GM12878 (cell line): ENCODE data around the gene TTC23L. TPM values are rescaled to one million over a fixed set of nuclear protein-coding genes. Genes with fewer than 3 reads are reported as not detected.
A peak's percentile ranks its signal among the peaks of the same experiment; 100 is the strongest.

ENCODE experiments used
- CHD4 ChIP-seq: fragments of 200-600 bp; sonication (generic); IDR thresholded peaks from 2 replicates; pipeline ENCODE4 v1.6.1; 2016; ENCODE audit warnings: mild to moderate bottlenecking
- CREB1 ChIP-seq: IDR thresholded peaks from 2 replicates; pipeline ENCODE4 v1.6.1; 2012; ENCODE audit warnings: low read depth, mild to moderate bottlenecking, inconsistent platforms
- EGR1 ChIP-seq, 2 experiments: IDR thresholded peaks; 1 replicate in 1 of 2; 2 replicates in 1 of 2; pipeline ENCODE4 v1.6.1; 2011 to 2012; ENCODE audit warnings: low read depth in 2 of 2, low read length in 2 of 2, borderline replicate concordance in 1 of 2, mild to moderate bottlenecking in 1 of 2, moderate library complexity in 1 of 2
- ESRRA ChIP-seq: IDR thresholded peaks from 2 replicates; pipeline ENCODE4 v1.6.1; 2012; ENCODE audit warnings: mild to moderate bottlenecking, low read length, improper control_type of control experiment
- HSF1 ChIP-seq: fragments of 150-350 bp; IDR thresholded peaks from 2 replicates; pipeline ENCODE4 v1.6.1; 2014; ENCODE audit warnings: mild to moderate bottlenecking, low read depth, low read length
- IRF4 ChIP-seq: IDR thresholded peaks from 2 replicates; pipeline ENCODE4 v1.6.1; 2011; ENCODE audit warnings: low read depth, low read length
- KDM1A ChIP-seq: fragments of 200-600 bp; sonication (generic); IDR thresholded peaks from 2 replicates; pipeline ENCODE4 v1.6.1; 2016; ENCODE audit warnings: borderline replicate concordance
- PAX8 ChIP-seq: fragments of 450-650 bp; IDR thresholded peaks from 2 replicates; pipeline ENCODE4 v1.6.1; 2017; ENCODE audit warnings: mild to moderate bottlenecking, moderate library complexity
- RELB ChIP-seq: fragments of 450-650 bp; IDR thresholded peaks from 2 replicates; pipeline ENCODE4 v1.6.1; 2017; ENCODE audit warnings: low read depth, mild to moderate bottlenecking, moderate library complexity
- SMARCA5 ChIP-seq: fragments of 450-650 bp; IDR thresholded peaks from 2 replicates; pipeline ENCODE4 v1.6.1; 2017; ENCODE audit warnings: mild to moderate bottlenecking
- SMC3 ChIP-seq: IDR thresholded peaks from 2 replicates; pipeline ENCODE4 v1.6.1; 2011; ENCODE audit warnings: low read length, improper control_type of control experiment, borderline replicate concordance
- SPI1 ChIP-seq: IDR thresholded peaks from 2 replicates; pipeline ENCODE4 v1.6.1; 2011; ENCODE audit warnings: low read depth, mild to moderate bottlenecking, low read length, moderate library complexity, borderline replicate concordance; ENCODE audit not compliant: insufficient read depth
- SREBF2 ChIP-seq: IDR thresholded peaks from 2 replicates; pipeline ENCODE4 v1.6.1; 2012; ENCODE audit warnings: mild to moderate bottlenecking, low read length
- SUZ12 ChIP-seq: fragments of 200-600 bp; sonication (generic); IDR thresholded peaks from one replicate; pipeline ENCODE4 v1.6.1; 2018; ENCODE audit warnings: antibody characterized with exemption, mild to moderate bottlenecking; ENCODE audit not compliant: unreplicated experiment
- WRNIP1 ChIP-seq: IDR thresholded peaks from 2 replicates; pipeline ENCODE4 v1.6.1; 2011; ENCODE audit warnings: low read depth, low read length, improper control_type of control experiment, borderline replicate concordance
- ZNF207 ChIP-seq: fragments of 450-650 bp; IDR thresholded peaks from 2 replicates; pipeline ENCODE4 v1.6.1; 2014; ENCODE audit warnings: antibody characterized with exemption, mild to moderate bottlenecking, borderline replicate concordance
- ZNF592 ChIP-seq: fragments of 450-650 bp; IDR thresholded peaks from 2 replicates; pipeline ENCODE4 v1.6.1; 2017; ENCODE audit warnings: mild to moderate bottlenecking, moderate library complexity
- polyA plus RNA-seq, 11 experiments: library from polyadenylated mRNA; depleted of rRNA in 4 of 11; unstranded in 6 of 11; stranded (reverse) in 5 of 11; fragments of >200 nt; fragmentation: Nextera tagmentation in 4 of 11; fragmentation: Illumina TruSeq in 1 of 11; extraction: Ambion mirVana in 4 of 11; extraction: Trizol in 1 of 11; gene quantifications; 1 replicate in 1 of 11; 2 replicates in 10 of 11; pipeline versions ENCODE4 v1.2.1 to v1.2.3, GENCODE V29; 2011 to 2016; ENCODE audit warnings: inconsistent platforms in 2 of 11, missing spikeins in 2 of 11, low read depth in 1 of 11
- total RNA-seq, 4 experiments: library from RNA; depleted of rRNA in 3 of 4; stranded (reverse); fragments of >200 nt in 3 of 4; fragmentation: Illumina TruSeq in 1 of 4; extraction: Trizol in 1 of 4; gene quantifications; 2 replicates each; pipeline versions ENCODE4 v1.2.1 to v1.2.3, GENCODE V29; 2013 to 2021
- TF ChIP-seq, protein P1 (sequence below): IDR thresholded peaks from 2 replicates; pipeline ENCODE4 v1.6.1; 2012; ENCODE audit warnings: mild to moderate bottlenecking, low read depth, low read length

The TTC23L gene
- total and polyA plus RNA-seq, 10 of the 15 experiments (the other 5 are each of a cell fraction or from before 2014, with no cell fraction given), result 0.09 to 0.34 TPM; not detected in 8

DNA sequence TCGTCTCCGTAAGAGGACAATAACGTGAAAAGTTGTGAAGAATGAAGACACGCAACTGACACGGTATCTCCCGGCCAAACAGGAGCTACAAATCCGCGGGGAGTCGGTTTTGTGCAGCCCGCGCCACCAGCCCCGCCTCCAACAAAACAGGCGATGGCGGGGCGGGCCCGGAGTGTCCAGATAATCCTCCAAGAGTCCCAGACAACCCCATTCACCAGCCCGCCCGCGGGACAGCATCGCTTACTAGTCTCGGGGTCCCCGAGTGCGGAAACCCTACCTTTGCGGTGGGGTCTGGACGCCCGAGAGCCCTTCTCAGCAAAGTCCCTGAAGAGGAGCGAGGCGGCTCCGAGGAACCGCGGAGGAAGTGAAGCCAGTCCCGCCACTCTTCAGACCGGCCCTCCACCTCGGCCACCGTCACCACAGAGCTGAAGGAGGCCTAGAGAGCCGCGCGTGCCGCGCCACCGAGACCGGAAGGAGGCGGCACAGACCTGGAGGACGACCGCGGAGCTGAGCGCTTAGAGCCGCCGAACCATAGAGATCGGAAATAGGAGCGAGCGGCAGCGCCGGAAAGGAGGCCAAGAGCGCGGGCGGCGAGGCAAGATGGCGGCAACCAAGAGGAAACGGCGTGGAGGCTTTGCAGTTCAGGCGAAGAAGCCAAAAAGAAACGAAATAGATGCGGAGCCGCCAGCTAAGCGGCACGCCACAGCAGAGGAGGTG, 76.3 kb downstream of the TTC23L start, which contains the start of the genes BRIX1 and RAD1 (continued):
- no peak for TF ChIP-seq ZNF592
- TF ChIP-seq ESRRA, result peak; percentile 76
- TF ChIP-seq HSF1, result no peak; the same call in 1 of the 2 replicates
- TF ChIP-seq, protein P1, sequence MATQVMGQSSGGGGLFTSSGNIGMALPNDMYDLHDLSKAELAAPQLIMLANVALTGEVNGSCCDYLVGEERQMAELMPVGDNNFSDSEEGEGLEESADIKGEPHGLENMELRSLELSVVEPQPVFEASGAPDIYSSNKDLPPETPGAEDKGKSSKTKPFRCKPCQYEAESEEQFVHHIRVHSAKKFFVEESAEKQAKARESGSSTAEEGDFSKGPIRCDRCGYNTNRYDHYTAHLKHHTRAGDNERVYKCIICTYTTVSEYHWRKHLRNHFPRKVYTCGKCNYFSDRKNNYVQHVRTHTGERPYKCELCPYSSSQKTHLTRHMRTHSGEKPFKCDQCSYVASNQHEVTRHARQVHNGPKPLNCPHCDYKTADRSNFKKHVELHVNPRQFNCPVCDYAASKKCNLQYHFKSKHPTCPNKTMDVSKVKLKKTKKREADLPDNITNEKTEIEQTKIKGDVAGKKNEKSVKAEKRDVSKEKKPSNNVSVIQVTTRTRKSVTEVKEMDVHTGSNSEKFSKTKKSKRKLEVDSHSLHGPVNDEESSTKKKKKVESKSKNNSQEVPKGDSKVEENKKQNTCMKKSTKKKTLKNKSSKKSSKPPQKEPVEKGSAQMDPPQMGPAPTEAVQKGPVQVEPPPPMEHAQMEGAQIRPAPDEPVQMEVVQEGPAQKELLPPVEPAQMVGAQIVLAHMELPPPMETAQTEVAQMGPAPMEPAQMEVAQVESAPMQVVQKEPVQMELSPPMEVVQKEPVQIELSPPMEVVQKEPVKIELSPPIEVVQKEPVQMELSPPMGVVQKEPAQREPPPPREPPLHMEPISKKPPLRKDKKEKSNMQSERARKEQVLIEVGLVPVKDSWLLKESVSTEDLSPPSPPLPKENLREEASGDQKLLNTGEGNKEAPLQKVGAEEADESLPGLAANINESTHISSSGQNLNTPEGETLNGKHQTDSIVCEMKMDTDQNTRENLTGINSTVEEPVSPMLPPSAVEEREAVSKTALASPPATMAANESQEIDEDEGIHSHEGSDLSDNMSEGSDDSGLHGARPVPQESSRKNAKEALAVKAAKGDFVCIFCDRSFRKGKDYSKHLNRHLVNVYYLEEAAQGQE, result peak; percentile 51
- no peak for TF ChIP-seq KDM1A
- TF ChIP-seq WRNIP1, result no peak; the same call in 1 of the 2 replicates
- TF ChIP-seq IRF4, result 0 out of 2 replicates have a peak, but pooled peaks have one; percentile 43
- TF ChIP-seq ZNF207, result peak; percentile 88; the same call in 1 of the 2 replicates
- no peak for TF ChIP-seq CHD4
- TF ChIP-seq EGR1 (IDR thresholded peaks at IDR 0.05; ENCODE audit: borderline replicate concordance in 1 of 2, low read depth in 2 of 2, low read length in 2 of 2), result peak in 1 of 2 experiments; percentile 90; a peak in 2 of 3 replicates
- TF ChIP-seq SREBF2, result peak; percentile 70
- no peak for TF ChIP-seq SUZ12
- TF ChIP-seq SMC3, result 0 out of 2 replicates have a peak, but pooled peaks have one; percentile 14
- TF ChIP-seq SPI1, result peak; percentile 69
- TF ChIP-seq RELB, result peak; percentile 99
- no peak; the same call in 1 of the 2 replicates for TF ChIP-seq SMARCA5
- no peak for TF ChIP-seq PAX8
- peak; percentile 72 for TF ChIP-seq CREB1
